ENCODE data around the gene CAPRIN1. TPM values are rescaled to one million over a fixed set of nuclear protein-coding genes. Genes with fewer than 3 reads are reported as not detected.
"Not testable (repeated sequence)": the region's sequence is repeated elsewhere in the genome, so short reads cannot be mapped to it uniquely, and the experiment has no call there.

CAPRIN1 gene
- total RNA-seq, 1 donor from 2014 or later, result 235 TPM

DNA sequence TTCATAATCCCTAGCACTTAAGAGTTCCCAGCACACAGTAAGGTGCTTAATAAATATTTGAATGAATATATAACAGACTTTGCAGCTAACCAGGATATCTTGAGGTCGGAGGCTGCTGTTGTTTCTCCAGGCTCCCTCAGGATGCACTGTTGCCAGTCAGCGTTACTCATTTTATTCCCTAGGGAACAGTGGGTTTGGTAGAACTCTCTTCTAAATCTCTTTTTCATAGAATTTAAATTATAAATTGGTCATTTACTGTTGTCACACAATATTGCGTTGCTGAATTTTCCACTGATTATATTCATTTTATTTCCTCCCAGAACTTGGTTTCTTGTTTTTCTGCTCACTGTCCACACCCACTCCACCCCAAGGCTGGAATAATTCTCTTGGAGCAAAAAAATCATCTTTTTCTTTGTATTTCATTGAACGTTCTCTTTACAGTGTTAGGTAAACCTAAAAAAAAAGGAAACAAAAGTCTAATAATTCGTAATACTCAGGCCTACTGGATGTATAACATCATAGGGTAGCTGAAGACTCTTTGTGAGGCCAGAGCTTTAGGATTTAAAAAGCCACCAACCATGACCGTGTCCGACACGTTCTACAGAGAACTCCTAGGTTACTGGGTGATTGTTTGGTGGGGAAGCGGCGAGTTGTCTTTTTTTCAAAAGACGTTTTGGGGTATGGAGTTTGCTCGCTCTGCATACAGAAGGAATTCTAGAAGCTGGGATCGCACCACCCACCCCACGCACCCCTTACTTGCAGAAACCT is 766 bp upstream of the CAPRIN1 start:
- intact Hi-C loops (cut with micrococcal nuclease), result loop anchor here (1.0 to 5.0 kb wide), 11 partner anchors 54 to 1612 kb away; partner anchors contain the start of genes ABTB2, APIP, C11orf91 and CAT

DNA sequence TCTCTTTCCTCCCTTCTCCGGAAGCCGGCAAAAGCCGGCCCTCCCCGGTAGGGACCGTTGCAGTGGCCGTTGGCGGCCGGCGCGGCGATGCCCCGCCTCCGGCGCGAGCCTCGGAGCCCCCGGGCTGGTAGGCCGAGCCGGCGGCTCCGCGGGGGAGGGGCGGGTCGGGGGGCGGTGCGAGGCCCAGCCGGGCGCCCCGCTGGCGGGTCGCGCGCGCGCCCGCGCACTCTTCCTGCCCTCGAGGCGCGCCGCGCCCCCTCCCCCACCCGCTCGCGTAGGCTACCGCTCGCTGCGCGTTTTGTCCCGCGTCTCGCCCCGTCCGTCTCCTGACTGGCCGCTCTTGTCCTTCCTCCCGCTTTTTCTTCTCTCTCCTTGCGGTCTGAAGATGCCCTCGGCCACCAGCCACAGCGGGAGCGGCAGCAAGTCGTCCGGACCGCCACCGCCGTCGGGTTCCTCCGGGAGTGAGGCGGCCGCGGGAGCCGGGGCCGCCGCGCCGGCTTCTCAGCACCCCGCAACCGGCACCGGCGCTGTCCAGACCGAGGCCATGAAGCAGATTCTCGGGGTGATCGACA is 591 bp downstream of the CAPRIN1 start:
- intact Hi-C loops (cut with micrococcal nuclease), result loop anchor here (2.0 to 5.0 kb wide), 6 partner anchors 317 to 1610 kb away; partner anchors contain the start of genes APIP, CSTF3, EIF3M and HIPK3

GRCh38 chr11:34052608-34053160 is 1.2 kb downstream of the CAPRIN1 start:
- intact Hi-C loops (cut with micrococcal nuclease), result loop anchor here (2.0 to 5.0 kb wide), 6 partner anchors 318 to 1610 kb away; partner anchors contain the start of genes APIP, CSTF3, EIF3M and HIPK3

DNA sequence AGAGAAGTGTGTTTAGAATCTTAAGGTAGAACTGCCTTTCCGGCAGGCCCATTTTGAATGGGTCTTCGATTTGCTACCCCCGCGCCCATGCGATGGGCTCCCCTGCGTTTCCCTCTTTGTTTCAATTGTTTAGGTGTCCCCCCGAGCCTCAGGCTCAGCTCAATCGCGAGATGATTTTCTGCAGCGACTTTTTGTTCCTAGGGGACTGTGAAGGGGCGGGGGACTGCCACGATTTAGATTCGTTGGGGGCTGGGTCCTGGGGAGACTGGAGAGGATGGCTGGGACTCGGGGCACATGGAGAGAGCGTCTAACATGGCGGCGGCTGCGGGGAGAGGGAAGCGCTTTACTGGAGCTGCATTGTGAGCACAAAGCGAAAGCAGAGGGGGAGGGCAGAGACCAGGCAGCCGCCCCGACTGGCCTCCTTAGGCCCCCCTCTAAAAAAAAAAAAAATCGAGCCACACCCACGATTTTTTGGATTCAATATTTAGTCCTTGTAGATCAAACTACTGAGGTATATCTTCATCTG is 1.7 kb downstream of the CAPRIN1 start:
- intact Hi-C loops (cut with micrococcal nuclease), result loop anchor here (2.0 to 5.0 kb wide), 6 partner anchors 318 to 1609 kb away; partner anchors contain the start of genes APIP, CSTF3, EIF3M and HIPK3

GRCh38 chr11:34054351-34054750 is 2.8 kb downstream of the CAPRIN1 start:
- intact Hi-C loops (cut with micrococcal nuclease), result loop anchor here (5.0 kb wide), 5 partner anchors 797 to 1608 kb away; partner anchors contain the start of genes APIP, CSTF3, EIF3M and HIPK3

GRCh38 chr11:34055218-34056000 is 3.9 kb downstream of the CAPRIN1 start:
- intact Hi-C loops (cut with micrococcal nuclease), result no loop called here

DNA sequence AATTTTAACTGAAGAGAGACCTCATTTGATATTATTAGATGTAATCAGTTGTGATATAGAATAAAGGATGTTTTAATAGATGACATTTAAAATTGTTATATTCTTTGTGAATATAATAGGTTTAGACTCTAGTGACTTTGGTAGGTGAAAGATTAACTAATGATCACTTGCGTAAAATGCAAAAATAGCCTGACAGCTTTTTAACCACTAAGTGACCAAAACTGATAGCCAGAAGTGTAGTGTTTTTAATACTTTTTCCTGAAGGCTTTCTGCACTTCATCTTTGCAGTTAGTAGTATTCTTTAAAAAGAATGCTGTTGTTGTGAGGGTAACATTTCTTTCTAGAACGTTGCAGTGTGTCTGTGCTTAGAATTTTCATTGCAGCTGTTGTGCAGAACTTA is 5.1 kb downstream of the CAPRIN1 start:
- intact Hi-C loops (cut with micrococcal nuclease), result no loop called here

- intact Hi-C loops (cut with micrococcal nuclease), result no loop called here
These were observed 11.7 kb downstream of the CAPRIN1 start for GRCh38 chr11:34063061-34063795.

- intact Hi-C loops (cut with micrococcal nuclease), result no loop called here
These were observed 12.8 kb downstream of the CAPRIN1 start for GRCh38 chr11:34064291-34064690.

DNA sequence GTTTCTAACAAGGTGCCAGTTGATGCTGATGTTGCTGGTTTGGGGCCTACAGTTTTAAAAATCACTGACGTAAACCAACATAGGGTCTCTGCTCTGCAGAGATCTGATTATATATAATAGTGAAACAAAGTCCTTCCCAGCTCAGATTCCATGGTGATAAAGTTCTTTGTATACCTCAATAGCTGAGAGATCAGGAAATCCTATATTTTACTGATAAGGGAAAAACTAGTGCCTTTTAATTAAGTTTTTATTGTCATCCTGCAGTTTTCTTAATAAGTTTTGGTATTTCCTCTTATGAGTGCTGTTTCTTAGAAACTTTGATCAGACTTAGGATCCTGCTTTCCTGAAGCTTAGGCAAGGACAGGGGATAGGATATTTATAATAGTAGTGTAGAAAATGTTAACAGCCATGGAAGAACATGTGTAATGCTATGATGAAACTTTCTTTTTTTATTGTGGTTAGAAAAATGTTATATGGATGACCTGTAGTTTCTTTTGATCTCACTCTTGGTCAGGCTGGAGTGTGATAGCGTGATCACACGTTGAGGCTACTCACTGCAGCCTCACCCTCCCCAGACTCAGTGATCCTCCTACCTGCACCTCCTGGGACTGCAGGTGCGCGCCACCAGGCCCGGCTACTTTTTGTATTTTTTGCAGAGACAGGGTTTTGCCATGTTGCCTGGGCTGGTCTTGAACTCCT is 14.1 kb downstream of the CAPRIN1 start:
- intact Hi-C loops (cut with micrococcal nuclease), result no loop called here

GRCh38 chr11:34066766-34067165 is 15.2 kb downstream of the CAPRIN1 start:
- intact Hi-C loops (cut with micrococcal nuclease), result not testable (repeated sequence)

GRCh38 chr11:34067383-34068065 is 16.0 kb downstream of the CAPRIN1 start:
- intact Hi-C loops (cut with micrococcal nuclease), result no loop called here

DNA sequence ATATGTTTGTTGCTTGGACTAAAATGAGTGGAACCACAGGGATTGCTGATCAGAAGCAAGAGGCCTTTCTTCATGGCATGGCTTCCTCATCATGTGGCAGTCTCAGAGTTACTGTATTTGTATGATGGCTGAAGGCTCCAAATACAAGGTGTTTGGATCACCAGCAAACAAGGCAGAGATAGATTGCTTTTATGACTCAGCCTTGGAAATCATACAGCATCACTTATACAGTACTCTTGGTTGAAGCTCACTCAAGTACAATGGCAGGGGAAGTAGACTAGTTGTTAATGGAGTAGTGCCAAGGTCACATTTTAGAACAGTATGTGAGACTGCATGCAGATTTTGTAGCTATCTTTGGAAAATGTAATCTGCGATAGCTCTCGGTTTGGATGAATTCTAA is 16.6 kb downstream of the CAPRIN1 start:
- intact Hi-C loops (cut with micrococcal nuclease), result no loop called here

DNA sequence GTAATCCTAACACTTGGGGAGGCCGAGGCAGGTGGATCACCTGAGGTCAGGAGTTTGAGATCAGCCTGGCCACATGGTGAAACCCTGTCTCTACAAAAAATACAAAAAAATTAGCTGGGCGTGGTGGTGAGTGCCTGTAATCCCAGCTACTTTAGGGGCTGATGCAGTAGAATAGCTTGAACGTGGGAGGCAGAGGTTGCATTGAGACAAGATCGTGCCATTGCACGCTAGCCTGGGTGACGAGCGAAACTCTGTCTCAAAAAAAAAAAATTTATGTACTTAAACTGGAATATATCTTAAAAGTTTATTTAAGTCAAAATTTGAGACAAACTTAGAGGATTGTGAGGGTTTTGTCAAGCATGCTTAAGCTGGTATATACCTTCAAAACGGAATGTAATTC is 19.8 kb downstream of the CAPRIN1 start:
- intact Hi-C loops (cut with micrococcal nuclease), result loop anchor here (5.0 kb wide), 1 partner anchor 74 kb away; no protein-coding TSS in a partner anchor

- intact Hi-C loops (cut with micrococcal nuclease), result loop anchor here (5.0 kb wide), 1 partner anchor 75 kb away; no protein-coding TSS in a partner anchor
These were observed 20.5 kb downstream of the CAPRIN1 start for GRCh38 chr11:34072041-34072440.

- intact Hi-C loops (cut with micrococcal nuclease), result loop anchor here (5.0 kb wide), 1 partner anchor 76 kb away; no protein-coding TSS in a partner anchor
These were observed 21.3 kb downstream of the CAPRIN1 start for GRCh38 chr11:34072832-34073231.

DNA sequence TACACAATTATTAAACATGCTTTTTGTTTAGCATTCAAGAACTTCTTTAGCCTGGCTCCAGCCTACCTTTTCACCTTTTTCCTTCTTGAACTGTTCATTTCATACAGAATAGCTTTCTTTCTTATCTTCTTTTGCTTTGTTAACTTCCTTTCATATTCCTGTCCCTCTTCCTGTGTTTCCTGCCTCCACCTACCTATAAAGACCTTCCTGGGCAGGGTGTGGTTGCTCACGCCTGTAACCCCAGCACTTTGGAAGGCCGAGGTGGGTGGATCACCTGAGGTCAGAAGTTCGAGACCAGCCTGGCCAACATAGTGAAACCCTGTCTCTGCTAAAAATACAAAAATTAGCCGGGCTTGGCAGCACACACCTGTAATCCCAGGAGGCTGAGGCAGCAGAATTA is 22.9 kb downstream of the CAPRIN1 start:
- intact Hi-C loops (cut with micrococcal nuclease), result loop anchor here (5.0 kb wide), 1 partner anchor 77 kb away; no protein-coding TSS in a partner anchor

GRCh38 chr11:34075178-34075820 is 23.8 kb downstream of the CAPRIN1 start:
- intact Hi-C loops (cut with micrococcal nuclease), result no loop called here

Data from T-helper 2 cell treated with Interferon-gamma antibody and Interleukin-4, amounts not matched to agents 100 ng/mL and 5 ng/mL, for 36 hours (primary cell).